NB4 (cell line): Measurements from ENCODE around the gene CSNK2A1.

Experiments
- DNase-seq: peaks from one replicate; pipeline ENCODE4 v3.0.0; 2010; ENCODE audit warnings: low read depth
- H3K4me3 ChIP-seq: one replicate; pipeline ENCODE4 v1.5.1; 2011; ENCODE audit warnings: mild to moderate bottlenecking, low read depth, low read length, moderate library complexity
- CTCF ChIP-seq: IDR thresholded peaks from one replicate; pipeline ENCODE4 v1.5.1; 2012; ENCODE audit warnings: low read depth, low read length
- MAX ChIP-seq: IDR thresholded peaks from 2 replicates; pipeline ENCODE4 v1.6.1; 2011; ENCODE audit warnings: low read depth, low read length
- MYC ChIP-seq: IDR thresholded peaks from 2 replicates; pipeline ENCODE4 v1.6.1; 2011; ENCODE audit warnings: low read depth, low read length
- POLR2A ChIP-seq: IDR thresholded peaks from 2 replicates; pipeline ENCODE4 v1.6.1; 2011; ENCODE audit warnings: mild to moderate bottlenecking; ENCODE audit not compliant: insufficient read length; ENCODE audit errors: extremely low read depth

The CSNK2A1 gene

GRCh38 chr20:561437-562231, 18.0 kb upstream of the CSNK2A1 start:
- TF ChIP-seq POLR2A, result no peak
- peak; percentile 99 for TF ChIP-seq CTCF
- peak; percentile 69 for TF ChIP-seq MYC
- peak; percentile 90 for TF ChIP-seq MAX
- DNase-seq, result peak; percentile 80
- H3K4me3 ChIP-seq, result no peak overlapping the region

- DNase-seq, result no peak
- TF ChIP-seq CTCF, result no peak
- no peak overlapping the region for H3K4me3 ChIP-seq
These were observed 17.1 kb upstream of the CSNK2A1 start for GRCh38 chr20:560680-561079.

GRCh38 chr20:558117-558516, 14.5 kb upstream of the CSNK2A1 start:
- no peak for DNase-seq
- H3K4me3 ChIP-seq, result no peak overlapping the region
- no peak for TF ChIP-seq MAX
- no peak for TF ChIP-seq MYC
- no peak for TF ChIP-seq CTCF
- TF ChIP-seq POLR2A, result no peak

GRCh38 chr20:556984-557383, 13.4 kb upstream of the CSNK2A1 start:
- H3K4me3 ChIP-seq, result no peak overlapping the region
- no peak for DNase-seq
- TF ChIP-seq CTCF (no peak), MAX (no peak), POLR2A (no peak), MYC (no peak)

GRCh38 chr20:555976-556385, 12.4 kb upstream of the CSNK2A1 start:
- no peak for DNase-seq
- TF ChIP-seq MYC (no peak), POLR2A (no peak), MAX (no peak), CTCF (no peak)
- H3K4me3 ChIP-seq, result no peak overlapping the region

GRCh38 chr20:550611-551010, 7.0 kb upstream of the CSNK2A1 start:
- DNase-seq, result no peak
- no peak overlapping the region for H3K4me3 ChIP-seq
- TF ChIP-seq MAX (no peak), MYC (no peak), CTCF (no peak), POLR2A (no peak)
